ENCODE measurements around the gene BOD1. TPM values are rescaled to one million over a fixed set of nuclear protein-coding genes. Genes with fewer than 3 reads are reported as not detected.
A peak's percentile ranks its signal among the peaks of the same experiment; 100 is the strongest.

The BOD1 gene
- total and polyA plus RNA-seq, 9 of the 15 experiments (the other 6 are each of a cell fraction or from before 2014, with no cell fraction given), result 10.1 to 31.6 (median 22.6) TPM

- H3K4me1 ChIP-seq (replicated peaks in 1 of 2; ENCODE audit: control insufficient read depth in 2 of 2, insufficient read depth in 2 of 2, low read length in 2 of 2), result peaks cover 0 to 11% of the 10 kb centered on the region in 2 experiments; a peak in 4 of 5 replicates
Measured at GRCh38 chr5:173644673-173645436, 28.4 kb upstream of the BOD1 start.

More at GRCh38 chr5:173644673-173645436, 28.4 kb upstream of the BOD1 start:
- H3K27me3 ChIP-seq (ENCODE audit: control insufficient read depth in 2 of 2, insufficient read depth in 2 of 2, low read length in 2 of 2), result peaks cover 0 to 37% of the 10 kb centered on the region in 2 experiments; a peak in 2 of 5 replicates
- H4K20me1 ChIP-seq (replicated peaks; ENCODE audit: control insufficient read depth, insufficient read depth, low read length), result no peaks in the 10 kb centered on the region
- no peak for TF ChIP-seq CBFA2T2 (conservative IDR thresholded peaks at IDR 0.05)
- peak; percentile 73 for TF ChIP-seq HES1 (IDR thresholded peaks at IDR 0.05; ENCODE audit: low read depth)
- no peak for TF ChIP-seq HSF4 (CRISPR knock-in tag; IDR thresholded peaks at IDR 0.05; ENCODE audit: borderline replicate concordance)
- peak; percentile 56 for TF ChIP-seq EGR1 (conservative IDR thresholded peaks at IDR 0.05)
- H3K79me2 ChIP-seq (ENCODE audit: control insufficient read depth, insufficient read depth, low read length), result no peaks in the 10 kb centered on the region
- no TSS peak for BruUV-seq (replicated peaks)
- intact Hi-C loops (cut with micrococcal nuclease), result loop anchor here (5.0 kb wide), 1 partner anchor 57 kb away; no protein-coding TSS in a partner anchor
- no peak overlapping the region for H2AFZ ChIP-seq (ENCODE audit: low read depth, low read length)
- 9% methylated on average over 8 of the region's 8 CpGs for WGBS (ENCODE audit: insufficient coverage, low coverage, missing lambda C conversion rate)
- ATAC-seq, result peak; percentile 15; the same call in 1 of the 3 replicates
- no peak overlapping the region for H3K9ac ChIP-seq (ENCODE audit: insufficient read depth in 1 of 2, low read depth in 2 of 2, low read length in 2 of 2)
- CTCF ChIA-PET (ENCODE audit: low intra/inter-chr PET ratio), result no interaction called here
- FAIRE-seq, result no peak
- no peaks in the 10 kb centered on the region for H3K36me3 ChIP-seq (ENCODE audit: control insufficient read depth, insufficient read depth, low read length)
- no peaks in the 10 kb centered on the region for H3K9me1 ChIP-seq (ENCODE audit: control insufficient read depth, insufficient read depth, low read length)
- in situ Hi-C loops (cut with MboI), result no loop called here
- no peak overlapping the region for H3K4me2 ChIP-seq (ENCODE audit: insufficient read depth, low read length)
- no peaks in the 10 kb centered on the region for H3K9me3 ChIP-seq (replicated peaks; ENCODE audit: control insufficient read depth, insufficient read depth, low read depth, low read length)
- DNase-seq (ENCODE audit: extremely low read depth in 1 of 4, low spot score in 3 of 4), result no peak
- POLR2A ChIA-PET, result interaction anchor here (1.2 to 2.4 kb wide), 4 partner anchors 16 to 297 kb away, joined by 3 to 7 read pairs (median 5); no protein-coding TSS in a partner anchor
- no peak overlapping the region for H3K27ac ChIP-seq (ENCODE audit: extremely low read depth, low read depth, low read length)
- no peak overlapping the region for H3K4me3 ChIP-seq

Measured in K562 (cell line).